RPMI7951 (cell line): ENCODE measurements around the gene PIP4P1. TPM values are rescaled to one million over a fixed set of nuclear protein-coding genes. Genes with fewer than 3 reads are reported as not detected.
"Not testable (repeated sequence)": the region's sequence is repeated elsewhere in the genome, so short reads cannot be mapped to it uniquely, and the experiment has no call there.

Experiments used
- DNase-seq: peaks from one replicate; pipeline ENCODE4 v3.0.0-alpha.2; 2012; ENCODE audit warnings: low read depth
- total RNA-seq: library from RNA; depleted of rRNA; stranded (reverse); fragments of >200 nt; shearing (Covaris generic); gene quantifications from 2 replicates; pipeline ENCODE4 v1.2.3, GENCODE V29; 2014

Gene PIP4P1
- total RNA-seq, 1 experiment from 2014 or later, result 16.5 TPM

- DNase-seq, result peak; percentile 91
Observed at GRCh38 chr14:20477211-20477876, 16.1 kb upstream of the PIP4P1 start.

- no peak for DNase-seq
Observed at GRCh38 chr14:20476776-20477175, 15.5 kb upstream of the PIP4P1 start.

- DNase-seq, result no peak
Observed at GRCh38 chr14:20472536-20473169, 11.4 kb upstream of the PIP4P1 start.

DNA sequence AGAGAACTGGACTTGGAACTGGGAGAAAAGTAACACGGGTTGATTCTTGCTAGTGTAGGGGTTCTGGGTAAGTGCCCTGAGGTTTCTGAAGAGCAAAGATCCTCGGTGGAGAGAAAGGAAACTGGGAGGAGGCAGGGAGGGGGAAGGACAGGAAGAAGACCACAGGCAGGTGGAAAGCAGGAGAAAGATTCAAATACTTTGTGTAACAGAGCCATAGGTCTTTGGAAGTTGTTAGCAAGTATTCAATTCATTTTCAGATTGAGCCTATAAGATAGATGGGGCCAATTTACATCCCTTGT is 9.3 kb upstream of the PIP4P1 start:
- peak; percentile 4 for DNase-seq

DNA sequence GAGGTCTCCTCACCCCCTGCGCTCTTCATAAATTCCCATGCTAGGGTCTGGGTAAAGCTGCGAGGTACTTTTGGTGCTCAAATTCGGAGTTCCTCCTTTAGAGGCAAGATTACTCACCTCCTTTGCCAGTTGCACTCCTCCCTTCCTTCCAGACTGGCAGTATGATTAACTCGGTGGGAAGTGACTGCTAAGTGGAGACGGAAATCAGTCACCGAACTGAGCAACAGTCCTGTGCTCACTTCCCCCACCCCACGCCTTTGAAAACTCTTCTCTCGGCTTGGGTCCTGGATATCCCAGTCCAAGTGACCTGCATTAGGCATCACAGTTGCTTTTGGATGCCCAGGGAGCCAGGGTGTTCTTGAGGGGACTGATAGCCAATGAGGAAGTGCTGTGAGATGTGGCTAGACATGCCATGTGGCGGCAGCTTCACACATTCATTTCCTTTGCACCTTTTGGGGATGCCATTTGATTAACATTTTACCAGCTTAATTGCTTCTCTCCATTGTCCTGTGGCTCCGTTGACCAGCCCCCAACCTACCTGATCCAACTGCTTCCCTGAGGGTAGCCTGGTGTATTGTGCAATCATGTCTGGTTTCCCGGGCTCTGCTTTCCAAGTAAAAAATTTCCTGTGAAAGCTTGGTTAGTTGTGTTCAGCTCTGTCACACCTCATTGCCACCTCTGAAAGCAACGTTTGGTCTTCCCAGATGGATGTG is 8.8 kb upstream of the PIP4P1 start:
- DNase-seq, result peak; percentile 64

- DNase-seq, result peak; percentile 83
Observed at GRCh38 chr14:20469242-20469889, 8.1 kb upstream of the PIP4P1 start, which contains the start of gene PNP. TSS of gene PNP (plus strand) at chr14:20469406. CDS start at chr14:20469525, 119 bp downstream.

DNA sequence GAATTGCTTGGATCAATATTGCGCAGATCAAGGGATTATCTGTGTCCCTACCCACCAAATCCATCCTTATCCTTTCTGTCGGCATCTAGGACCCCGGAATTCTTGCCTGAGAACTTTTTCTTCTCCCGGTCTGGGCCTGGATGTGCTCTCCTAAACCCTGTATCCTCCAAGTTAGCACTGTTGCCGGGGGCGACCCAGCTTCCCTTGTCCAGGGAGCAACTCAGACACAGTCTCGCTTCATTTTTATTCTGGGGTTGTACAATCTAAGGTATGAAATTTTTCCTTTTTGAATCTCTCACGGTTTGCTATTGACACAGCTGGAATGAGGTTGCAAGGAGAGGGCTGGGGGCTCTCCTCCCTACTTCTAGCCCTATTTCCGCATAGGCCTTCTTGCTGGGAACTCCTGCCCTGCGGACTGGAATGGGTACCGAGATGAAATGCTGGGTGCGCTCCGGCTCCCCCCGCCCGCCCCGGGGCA is 7.6 kb upstream of the PIP4P1 start:
- DNase-seq, result no peak

DNA sequence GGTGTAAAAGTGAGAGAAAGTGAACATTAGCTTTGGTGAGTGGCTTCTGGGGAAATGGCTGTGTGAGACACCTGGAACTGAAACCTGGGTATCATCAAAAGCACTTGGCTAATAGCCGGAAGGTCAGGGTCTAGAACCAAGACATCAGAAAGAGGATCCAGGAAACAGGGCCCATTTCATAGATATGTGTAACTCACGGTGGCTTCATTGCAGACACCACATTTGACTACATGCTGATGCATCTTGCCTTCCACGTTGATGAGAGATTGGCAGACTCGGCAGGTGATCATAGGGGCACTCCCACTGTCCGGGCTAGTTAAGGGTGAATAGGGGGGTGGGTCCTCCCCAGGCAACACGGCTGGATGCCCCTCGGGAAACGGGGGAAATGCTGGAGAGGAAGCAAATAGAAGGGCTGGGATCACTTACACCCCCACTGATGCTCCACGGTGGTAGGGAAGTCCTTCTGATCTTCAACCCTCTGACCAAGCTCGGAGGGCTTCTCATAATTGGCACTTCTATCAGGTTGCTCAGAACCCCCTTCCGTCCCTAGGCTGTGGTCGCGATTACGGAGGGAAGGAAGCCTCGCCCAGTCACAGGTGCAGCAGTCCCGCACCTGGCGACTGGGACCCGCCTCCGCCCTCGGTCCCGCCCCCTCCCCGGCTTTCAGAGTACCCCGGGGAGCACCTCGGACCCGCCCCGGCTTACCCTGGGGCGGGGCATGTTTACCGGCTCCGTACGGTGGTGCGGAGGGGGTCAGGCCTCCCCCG is 593 bp downstream of the PIP4P1 start:
- DNase-seq, result no peak

GRCh38 chr14:20458031-20458789 is 3.0 kb downstream of the PIP4P1 start:
- DNase-seq, result no peak

DNA sequence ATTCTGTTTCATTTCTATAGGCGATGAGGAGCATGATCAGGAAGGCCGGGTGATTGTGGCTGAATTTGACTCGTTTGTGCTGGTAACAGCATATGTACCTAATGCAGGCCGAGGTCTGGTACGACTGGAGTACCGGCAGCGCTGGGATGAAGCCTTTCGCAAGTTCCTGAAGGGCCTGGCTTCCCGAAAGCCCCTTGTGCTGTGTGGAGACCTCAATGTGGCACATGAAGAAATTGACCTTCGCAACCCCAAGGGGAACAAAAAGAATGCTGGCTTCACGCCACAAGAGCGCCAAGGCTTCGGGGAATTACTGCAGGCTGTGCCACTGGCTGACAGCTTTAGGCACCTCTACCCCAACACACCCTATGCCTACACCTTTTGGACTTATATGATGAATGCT is 4.3 kb downstream of the PIP4P1 start:
- DNase-seq, result no peak

DNA sequence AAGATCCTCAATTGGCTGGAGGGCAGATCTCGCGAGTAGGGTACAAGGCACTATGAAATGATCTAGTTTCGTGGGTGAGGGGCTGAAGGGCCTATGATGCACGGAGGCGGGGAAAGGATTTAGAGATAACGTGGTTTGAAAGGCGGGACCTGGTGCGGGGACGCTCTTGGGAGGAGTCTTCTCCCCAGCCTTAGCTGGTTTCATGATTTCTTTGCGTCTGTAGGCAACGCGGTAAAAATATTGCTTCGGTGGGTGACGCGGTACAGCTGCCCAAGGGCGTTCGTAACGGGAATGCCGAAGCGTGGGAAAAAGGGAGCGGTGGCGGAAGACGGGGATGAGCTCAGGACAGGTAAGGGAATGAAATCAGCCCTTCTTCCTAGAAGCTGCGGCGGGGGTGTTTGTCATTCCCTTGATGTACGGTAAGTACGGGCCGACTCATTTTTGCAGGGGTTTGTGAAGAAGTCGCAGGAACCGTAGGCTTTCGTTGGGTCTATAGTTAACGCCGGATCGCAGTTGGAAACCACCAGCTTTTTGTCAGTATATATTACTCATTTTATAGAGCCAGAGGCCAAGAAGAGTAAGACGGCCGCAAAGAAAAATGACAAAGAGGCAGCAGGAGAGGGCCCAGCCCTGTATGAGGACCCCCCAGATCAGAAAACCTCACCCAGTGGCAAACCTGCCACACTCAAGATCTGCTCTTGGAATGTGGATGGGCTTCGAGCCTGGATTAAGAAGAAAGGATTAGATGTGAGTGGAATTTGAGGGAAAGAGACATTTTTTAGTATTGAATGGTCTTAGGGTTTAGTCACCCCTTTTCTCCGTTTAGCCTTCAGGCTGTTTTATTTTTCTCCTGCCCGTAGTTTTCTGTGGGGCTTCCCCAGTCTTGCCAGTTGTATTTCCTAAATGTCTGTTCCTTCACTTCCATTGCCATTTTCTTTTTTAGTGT is 5.6 kb downstream of the PIP4P1 start:
- peak; percentile 80 for DNase-seq

GRCh38 chr14:20454516-20455354 is 6.5 kb downstream of the PIP4P1 start, which contains the start of the genes APEX1 and OSGEP:
TSS of gene APEX1 (plus strand) at chr14:20455226. CDS start at chr14:20455646, 420 bp downstream.
TSS of gene OSGEP (minus strand) at chr14:20454812. CDS start at chr14:20454683, 129 bp downstream.
- peak; percentile 97 for DNase-seq

- not testable (repeated sequence) for DNase-seq
Observed at GRCh38 chr14:20452831-20453230, 8.4 kb downstream of the PIP4P1 start.

DNA sequence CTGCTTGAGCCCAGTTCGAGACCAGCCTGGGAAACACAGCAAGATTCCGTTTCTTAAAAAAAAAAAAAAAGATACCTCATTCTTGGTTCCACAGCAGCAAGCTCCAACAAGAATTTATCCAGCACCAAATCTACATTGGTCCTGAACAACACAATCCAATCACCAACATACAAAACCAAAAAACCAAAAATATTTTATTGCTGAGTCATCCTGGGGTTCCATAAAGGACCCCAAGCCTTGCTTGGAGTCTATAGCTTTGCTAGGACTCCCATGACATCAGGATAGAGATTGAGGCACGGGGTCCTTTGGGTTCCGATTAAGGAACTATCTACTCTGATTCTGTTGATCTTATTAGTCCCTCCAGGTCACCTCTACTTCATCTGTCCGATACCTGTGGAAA is 14.3 kb downstream of the PIP4P1 start:
- DNase-seq, result no peak

DNA sequence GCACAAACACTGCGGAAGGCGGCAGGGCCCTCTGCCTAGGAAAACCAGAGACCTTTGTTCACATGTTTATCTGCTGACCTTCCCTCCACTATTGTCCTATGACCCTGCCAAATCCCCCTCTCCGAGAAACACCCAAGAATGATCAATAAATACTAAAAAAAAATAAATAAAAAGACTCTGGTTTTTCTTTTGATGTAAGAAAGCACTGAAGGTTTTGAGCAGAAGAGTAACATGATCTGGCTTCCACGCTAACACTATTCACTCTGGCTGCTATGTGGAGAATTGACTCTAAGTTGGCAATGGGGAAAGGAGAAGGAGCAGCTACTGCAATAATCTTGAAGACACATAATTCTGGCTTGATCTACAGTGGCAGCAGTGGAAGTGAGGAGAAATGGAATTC is 17.6 kb downstream of the PIP4P1 start:
- DNase-seq, result not testable (repeated sequence)

GRCh38 chr14:20441461-20441860 is 19.8 kb downstream of the PIP4P1 start:
- DNase-seq, result no peak

- no peak for DNase-seq
Observed at GRCh38 chr14:20440882-20441281, 20.4 kb downstream of the PIP4P1 start.

DNA sequence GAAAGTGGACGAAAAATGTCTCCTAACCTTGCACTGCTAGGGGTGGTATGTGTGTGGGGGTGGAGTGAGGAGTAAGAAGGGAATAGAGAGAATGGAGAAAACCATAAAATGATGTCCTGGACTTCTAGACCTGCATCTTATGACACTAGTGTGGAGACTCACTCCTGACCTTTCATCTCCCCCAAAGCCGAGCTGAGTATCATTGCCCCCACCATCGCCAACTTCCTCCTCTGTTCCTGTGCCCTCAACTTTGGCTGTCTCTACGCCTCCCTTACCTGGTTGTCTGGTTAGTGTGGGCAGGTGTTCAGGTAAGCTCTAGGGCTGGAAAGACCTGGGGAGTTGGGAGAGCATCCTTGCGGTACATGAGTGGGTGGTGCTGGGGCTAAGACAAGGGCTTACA is 20.8 kb downstream of the PIP4P1 start:
- no peak for DNase-seq

- DNase-seq, result no peak
Observed at GRCh38 chr14:20438664-20439063, 22.6 kb downstream of the PIP4P1 start.
